Stromal cell of bone marrow (primary cell): ENCODE results near the gene NCBP2L.

ENCODE experiments used
- DNase-seq: peaks from one replicate; pipeline ENCODE4 v3.0.0-alpha.2; 2012; ENCODE audit warnings: low read depth

NCBP2L gene

DNA sequence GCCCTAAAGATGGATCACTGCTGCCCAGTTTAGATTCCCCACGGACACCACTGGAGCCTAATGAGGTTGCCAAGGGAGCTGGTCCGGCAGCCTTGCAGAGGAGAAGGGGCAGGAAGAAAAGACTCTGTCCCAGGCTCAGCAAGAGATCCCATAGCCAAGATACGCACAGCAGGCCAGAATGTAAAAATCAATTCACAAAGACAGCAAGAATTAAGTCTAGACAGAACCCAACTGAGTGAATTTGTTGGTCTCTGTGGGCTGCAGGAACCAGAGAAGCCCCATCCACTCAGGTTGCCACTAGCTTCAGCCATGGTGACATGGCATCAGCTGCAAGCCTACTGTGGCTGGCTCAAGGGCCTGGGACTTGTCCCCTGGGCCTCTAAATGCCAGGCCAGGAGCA is 24.8 kb upstream of the NCBP2L start:
- no peak for DNase-seq

DNA sequence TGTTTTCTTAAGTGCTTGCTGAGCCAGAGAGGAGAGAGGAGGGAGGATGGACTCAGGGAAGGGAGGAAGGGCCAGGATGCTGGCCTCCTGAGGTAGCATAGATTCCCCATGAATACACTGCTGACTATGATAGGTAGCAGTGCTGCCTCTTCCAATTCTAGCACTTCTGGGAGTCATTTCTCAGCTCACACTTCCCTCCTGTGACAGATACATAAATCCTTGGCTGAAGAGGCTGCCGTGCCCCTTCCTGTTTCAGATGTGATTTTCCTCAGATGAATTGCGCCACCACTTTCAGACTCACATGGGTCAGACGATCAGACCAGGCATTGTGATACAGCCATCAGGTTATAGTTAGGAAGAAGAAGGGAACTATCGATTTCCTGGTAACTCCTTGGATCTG is 24.3 kb upstream of the NCBP2L start:
- DNase-seq: no peak

DNA sequence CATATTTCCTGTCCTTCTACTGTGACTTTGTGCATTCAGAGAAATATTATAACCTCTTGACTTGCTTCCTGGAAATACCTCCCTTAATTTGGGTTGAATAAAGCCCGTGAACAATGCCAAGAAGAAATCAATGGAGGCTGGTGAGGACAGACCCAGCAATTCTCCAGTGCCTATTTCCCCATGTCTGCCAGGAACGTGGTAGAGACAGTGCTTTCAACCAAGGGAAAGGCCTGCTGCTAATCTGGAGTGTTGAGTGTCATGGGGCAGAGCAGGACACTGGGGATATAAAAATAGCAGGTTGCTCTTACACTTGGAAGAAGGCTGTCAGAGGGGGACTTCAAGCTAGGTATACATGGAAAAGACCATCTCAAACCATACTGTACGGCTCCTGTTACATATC is 21.8 kb upstream of the NCBP2L start:
- DNase-seq: no peak

DNA sequence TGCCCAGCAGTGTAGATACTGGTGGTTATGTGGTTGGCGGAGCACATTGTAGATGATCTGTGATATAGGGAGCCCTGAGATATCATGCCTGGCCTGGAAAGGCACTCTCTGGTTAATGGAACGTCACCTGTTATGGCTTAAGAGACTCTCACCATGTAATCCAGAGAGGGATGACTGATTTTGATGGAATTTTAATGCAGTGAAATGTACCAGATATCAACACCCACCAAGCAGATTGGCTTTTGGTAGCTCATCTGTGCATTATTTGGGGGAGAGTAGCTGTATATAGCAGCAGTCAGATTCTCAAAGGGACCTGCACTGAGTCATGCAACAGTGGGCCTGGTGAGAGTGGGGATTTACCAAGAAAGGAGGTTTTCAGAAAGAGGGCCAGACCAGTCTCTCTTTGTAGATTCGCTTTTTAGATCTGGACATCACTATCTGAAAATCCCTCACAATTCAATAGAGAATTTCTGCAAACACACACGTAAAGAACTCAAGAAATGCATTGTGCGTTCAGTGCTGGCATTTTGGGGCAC is 19.2 kb upstream of the NCBP2L start:
- no peak for DNase-seq

DNA sequence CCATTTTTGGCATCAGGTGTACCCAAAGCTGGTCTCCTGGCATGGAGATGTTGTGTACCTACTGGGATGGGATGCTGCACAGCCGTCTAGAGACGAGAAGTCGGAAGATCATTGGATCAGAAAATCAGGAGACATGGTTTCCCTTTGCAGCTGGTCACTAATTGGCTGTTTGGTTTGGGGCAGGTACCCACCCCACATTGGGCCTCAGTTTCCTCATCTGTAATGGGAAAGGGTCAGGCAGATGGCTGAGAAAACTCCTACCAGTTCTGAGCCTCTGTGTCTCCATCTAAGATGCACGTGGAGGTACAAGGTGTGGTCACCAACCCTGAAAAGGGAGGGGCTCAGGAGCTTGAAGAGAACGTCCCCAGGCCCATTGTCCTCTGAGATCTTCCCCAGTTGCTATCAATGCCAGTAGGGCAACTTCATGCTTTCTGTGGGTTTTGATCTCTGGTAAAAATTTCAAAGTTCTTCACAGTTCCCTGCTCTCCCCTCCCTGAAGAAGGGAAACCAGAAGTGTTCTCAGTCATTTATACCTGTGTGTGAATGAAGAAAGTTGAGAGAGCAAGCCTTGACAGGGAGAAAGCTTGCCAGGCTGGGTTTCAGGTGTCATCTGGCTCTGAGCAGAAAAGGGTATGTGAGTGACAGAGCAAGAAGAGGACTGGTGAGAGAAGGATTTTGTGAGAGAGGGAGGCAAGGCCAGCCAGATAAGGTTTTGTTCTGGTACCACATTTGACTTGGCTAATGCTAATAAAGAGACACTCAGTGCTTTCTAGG is 17.0 kb upstream of the NCBP2L start:
- DNase-seq: no peak

DNA sequence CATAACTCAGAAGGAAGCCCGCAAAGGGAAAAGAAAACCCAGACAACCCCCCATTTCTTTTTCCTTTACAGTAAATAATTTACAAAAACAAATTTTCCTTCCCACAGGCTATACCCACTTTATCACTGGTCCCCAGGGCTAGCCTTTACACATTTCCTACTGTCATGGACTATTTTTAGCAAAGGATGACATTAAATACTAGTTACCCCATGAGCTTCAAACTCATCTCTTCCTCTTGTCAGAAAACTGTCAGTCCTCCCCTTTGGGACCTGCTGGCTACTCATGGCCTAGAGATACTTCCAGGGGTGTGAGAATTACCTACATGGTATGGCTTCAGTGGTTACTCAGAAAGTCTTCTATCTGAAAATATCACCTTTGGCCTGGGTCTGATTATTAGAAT is 13.9 kb upstream of the NCBP2L start:
- no peak for DNase-seq

DNA sequence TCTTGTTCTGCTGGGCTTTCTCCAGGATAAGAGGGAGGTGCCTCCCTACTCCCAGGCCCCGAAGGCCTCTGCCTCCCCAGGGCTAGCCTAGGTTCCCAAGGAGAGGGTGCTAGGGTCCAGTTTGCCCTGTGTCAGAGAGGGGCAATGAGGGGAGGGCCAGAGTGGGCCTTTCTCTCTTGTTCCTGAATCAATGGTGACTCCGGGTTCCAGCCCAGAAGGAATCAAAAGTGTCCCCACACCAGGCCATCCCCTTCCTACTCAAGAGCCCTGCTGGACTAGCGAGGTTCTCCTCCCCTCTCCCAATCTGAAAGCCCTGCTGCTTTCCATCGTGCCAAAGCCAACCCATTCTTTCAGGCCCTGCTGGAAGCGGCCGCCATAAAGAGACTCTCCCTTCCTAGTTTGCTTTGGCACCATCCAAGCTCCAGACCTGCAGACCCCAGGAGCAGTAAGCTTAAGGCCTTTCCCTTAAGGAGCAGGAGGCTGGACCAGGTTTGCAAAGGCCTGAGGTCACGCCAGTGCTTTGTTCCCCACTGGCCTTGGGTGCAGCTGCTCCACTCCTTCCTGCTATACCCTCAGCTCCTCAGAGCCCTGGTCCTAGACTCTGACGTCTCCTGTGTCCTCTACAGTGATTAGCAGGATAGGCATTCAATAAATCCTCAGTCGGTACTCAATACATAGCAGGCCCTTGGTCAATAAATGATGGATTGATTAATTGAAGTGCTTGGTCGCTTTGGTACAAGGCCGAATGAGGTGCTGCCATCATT is 12.5 kb upstream of the NCBP2L start:
- DNase-seq: no peak

DNA sequence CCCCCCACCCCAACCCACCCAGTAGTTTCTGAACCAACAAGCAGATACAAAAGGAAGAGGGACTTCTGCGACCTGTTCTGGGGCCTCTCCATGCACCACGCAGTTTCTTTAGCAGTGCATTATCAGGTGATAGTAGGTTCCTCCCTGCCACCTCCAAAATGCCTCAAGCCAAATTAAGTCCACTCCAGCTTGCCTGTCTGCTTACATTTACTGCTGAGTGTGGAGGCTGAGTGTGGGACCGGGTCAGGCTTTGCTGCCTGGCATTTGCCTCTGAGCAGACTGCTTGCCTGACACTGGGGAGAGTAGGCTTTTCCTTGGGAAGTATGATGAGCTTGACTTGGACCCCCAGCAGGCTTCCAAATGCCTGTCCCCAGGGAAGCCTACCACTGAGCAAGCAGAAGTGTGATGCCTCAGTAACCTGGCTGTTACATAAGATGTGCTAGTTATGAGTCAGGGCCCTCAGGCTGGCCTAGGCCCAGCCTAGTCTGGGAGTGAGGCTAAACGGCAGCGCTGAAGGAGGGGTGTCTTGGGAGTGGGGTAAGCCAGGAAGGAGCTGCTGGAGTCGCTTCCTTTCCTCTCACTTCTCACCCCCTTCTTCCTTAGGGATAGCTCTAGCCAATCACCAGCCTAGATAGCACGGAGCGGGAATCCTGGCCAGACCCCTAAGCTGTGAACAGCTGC is 10.9 kb upstream of the NCBP2L start:
- peak; percentile 37 for DNase-seq

DNA sequence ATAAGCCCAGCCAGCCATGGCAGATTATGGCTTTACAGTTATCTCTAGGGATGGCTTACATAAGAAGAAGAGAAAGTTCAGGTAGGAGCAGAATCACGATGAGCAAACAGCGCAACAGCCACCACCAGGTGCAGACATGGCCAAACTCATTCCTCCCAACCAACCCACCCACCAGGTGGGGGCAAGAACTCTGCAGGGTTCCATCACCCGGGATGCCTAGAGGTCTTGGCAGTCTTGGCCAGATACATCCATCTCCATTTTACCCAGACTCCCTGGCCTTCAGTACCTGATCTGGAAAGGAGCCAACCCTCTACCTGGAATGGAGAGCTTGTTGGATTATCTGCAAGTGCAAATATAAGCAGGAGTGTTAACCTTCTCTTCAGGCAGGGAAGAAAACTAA is 9.5 kb upstream of the NCBP2L start:
- no peak for DNase-seq

DNA sequence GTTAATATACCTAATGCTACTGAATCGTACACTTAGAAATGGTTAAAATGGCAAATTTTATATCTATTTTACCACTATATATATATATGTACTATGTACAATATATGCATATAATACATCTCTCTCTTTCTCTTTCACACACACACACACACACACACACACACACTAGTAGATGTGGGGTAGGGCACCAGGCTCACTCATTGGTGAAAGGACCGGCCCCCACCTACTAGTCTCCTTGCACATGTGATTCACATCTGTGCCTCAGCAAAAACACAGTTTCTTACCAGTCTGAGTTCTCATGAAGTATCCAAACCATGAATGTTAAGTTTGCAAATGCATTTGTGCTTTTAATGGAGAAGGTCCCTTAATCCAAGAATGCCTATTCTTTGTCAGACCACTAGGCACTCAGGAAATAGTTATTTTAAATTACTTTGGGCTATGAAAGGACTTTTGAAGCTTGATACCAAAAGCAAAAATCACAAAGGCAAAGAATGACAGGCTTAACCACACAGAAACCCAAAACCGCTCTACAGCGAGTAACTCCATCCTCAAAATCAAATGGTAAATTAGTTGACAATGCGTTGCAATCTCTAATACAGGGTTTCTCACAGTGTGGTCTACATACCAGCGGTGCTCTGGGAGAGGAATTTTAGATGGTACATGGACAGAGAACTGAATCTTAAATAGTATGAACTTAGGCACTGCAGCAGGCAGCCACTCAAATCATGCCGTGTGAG is 7.8 kb upstream of the NCBP2L start:
- DNase-seq: no peak

DNA sequence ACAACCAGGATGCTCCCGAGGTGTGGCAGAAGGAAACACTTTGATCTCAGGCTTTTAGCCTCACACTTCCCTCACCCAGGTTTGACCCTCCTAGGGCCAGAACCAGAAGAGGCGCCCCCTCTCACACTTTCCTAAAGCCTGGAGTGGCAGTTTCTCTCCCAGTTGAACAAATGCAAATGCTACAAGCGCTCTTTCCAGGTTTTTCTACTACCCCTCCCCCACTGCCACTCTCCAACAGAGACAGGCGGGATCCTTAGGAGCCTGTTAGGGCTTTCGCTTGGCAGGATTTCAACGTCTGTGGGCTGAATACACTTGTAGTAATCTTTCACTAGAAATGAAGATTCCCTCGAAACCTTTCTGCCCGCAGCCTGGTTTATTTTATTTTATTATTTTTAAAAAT is 4.3 kb upstream of the NCBP2L start:
- no peak for DNase-seq

DNA sequence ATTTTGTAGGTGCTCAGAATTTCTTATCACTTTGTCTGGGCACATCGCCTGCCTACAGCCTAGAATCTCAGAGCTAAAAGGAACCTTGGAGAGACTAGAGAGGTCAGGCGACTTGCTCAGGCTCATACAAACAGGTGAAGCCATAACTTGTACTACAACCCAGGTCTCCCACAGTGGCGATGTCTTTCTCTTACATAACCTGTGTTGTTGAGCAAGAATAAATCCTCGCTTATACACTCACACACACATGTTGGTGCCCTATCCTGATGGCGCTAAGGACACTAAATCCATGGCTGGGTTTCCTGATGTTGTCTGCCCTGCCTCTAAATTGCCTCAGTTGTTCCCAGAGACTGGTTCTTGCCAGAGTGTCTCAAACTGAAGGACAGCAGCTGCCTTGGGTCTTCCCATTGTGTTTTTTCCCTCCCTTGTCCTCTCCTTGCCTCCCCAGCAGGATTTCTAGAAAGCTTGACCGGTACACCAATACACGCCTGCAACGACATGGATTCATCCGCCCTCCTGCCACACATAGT is 3.6 kb upstream of the NCBP2L start:
- no peak for DNase-seq

DNA sequence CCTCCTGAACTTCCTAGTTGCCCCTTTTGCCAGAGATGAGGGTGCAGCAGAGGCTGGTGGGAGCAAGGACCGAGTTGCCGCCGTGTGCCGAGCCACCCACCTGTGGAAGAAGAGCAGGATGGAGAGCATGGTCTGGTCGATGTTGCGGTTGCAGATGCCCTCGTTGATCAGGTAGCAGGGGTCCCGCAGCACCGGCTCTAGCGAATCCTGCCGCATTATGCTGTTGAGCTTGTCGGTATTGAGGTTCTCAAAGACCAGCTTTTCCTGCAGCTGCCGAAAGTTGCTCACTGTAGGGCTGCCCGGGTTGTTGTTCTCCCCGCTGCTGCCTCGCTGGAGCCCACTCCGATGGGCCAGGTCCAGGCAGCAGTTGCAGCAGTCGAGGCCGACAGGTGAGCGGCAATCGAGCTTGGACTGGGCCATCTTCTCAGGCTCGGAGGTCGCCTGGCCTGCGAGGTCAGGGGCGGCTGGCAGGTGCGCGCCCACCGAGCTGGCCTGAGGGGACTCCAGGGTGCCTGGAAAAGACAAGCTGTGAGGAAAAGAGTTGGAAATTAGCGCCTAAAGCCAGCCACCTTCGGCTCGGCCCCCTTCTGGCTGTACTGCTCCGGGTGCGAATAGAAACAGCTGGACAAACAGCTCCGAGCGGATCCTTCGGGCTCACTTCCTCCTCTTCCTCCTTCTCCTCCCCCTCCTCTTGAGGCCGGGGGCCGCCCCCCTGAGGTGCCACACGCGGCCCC is 2.4 kb upstream of the NCBP2L start:
- DNase-seq: no peak

DNA sequence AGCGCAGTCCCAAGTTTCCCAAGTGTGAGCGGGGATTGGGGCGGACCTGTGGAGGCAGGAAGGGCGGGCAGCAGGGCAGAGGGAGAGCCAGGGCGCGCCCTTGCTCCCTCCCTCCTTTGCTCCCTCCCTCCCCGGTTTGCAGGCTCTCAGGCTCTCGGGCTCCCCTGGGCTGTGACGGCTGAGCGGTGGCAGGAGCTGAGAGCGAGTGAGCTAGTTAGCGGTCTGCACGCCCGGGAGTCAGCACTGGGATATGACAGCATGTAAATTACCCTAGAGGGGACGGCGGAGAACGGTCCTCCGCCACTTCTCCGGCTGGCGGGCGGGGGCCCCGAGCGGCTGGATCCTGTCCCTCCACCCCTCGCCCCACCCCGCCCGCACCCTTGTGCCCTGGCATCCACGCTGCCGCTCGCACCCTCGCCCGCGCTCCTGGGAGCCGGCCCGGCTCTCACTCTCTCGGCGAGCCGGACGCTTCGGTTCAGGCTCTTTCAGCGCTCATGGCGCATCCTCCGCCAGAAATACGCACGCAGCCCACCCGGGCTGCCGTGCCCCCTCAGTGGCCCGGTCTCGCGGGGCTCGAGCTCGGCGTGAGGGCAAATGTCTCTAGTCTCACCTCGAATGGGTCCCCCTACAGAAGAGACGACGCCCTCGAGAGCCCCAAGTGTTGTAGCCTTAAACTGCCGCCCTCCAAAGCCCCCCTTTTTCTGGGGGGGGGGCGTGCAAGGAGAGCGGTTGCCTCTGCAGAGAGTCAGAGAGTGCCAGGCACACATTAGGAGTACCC is 1.6 kb upstream of the NCBP2L start, which contains the start of gene TSC22D3:
TSC22D3 (minus strand) TSS at position 54 of the 778 bp plus-strand sequence. CDS start 368 bp downstream, outside the sequence.
- no peak for DNase-seq

DNA sequence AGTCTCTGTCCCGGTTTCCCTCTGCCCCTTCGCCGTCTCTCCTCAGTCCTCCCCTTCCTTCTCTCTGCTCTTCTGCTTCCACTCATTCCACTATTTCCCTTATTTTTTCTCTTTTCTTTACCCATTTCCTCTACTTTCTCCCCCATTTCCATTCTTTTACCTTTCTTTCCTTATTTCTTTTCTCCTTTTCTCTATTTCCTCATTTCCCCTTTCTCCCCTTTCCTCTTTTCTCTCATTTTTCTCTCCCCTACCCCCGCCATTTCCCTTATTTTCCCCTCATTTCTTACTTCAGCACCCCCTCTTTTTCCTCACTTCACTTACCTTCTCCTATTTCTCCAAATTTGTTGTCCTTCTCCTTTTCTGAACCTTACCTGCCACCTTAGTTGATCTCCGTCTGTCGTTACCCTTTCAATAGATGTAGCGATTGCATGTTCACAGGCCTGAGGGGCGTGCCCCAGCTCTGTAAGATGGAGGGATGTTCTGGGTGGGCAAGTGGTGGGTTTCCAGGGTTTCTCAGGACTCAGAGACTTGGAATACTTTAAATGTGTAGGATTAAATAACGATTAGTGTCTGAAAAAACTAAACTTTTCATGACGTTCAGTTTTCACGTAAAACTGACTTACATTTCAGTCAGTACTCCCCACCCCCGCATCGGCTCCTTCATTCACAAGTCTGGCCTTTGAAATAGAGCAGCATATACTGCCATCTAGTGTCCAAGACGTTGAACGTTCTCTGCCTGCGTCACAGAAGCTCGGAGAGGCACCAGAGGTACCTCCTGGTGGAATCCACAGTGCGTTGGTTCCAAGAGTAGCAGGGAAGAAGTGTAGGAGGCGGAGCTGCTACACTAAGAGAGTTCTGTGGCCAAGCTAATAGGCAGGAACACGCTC is 641 bp upstream of the NCBP2L start:
- peak; percentile 76 for DNase-seq

DNA sequence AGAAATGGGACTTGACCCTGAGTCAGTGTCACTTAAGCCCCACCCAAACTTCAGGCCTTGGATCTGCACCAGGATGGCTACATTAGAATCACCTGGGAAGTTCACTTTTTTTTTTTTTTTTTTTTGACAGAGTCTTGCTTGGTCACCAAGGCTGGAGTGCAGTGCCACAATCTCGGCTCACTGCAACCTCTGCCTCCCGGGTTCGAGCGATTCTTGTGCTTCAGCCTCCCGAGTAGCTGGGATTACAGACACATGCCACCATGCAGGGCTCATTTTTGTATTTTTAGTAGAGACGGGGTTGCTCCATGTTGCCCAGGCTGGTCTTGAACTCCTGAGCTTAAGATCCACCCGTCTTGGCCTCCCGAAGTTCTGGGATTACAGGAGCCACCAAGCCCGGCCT is 3.0 kb downstream of the NCBP2L start:
- DNase-seq: no peak

DNA sequence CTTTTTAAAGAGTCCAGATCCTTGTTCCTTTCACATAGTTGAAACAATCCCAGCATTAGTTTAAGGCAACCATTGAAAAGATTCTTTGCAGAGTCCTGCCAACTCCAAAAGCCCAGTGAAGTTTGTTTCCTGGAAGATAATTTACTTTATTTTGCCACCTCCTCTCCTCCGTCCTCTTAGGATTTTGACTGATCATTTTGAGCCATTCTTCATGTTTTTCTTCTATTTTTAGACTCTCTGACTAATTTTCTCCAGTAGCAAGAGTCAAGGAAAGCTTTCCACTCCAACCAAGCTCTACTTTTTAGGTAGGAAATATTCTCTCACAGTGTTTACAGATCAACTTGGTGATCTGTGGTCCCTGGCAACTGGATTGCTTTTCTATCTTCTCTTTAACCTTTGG is 10.3 kb downstream of the NCBP2L start:
- no peak for DNase-seq

DNA sequence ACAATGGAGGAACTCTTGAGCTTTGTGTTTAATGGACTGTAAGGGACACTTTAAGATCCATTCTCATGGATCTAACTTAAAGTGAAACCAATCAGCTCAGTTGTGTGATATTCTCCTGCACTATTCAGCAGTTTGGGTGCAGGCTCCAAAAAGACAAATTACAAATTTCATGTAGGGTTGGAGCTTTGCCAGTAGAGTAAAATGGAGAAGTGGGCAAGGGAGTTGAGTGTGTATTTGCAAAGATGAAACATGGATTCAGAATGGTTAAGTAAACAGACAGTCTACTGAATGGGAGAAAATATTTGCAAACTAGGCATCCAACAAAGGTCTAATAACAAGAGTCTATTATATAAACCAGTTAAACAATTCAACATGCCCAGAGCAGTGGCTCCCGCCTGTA is 26.9 kb downstream of the NCBP2L start:
- no peak for DNase-seq

DNA sequence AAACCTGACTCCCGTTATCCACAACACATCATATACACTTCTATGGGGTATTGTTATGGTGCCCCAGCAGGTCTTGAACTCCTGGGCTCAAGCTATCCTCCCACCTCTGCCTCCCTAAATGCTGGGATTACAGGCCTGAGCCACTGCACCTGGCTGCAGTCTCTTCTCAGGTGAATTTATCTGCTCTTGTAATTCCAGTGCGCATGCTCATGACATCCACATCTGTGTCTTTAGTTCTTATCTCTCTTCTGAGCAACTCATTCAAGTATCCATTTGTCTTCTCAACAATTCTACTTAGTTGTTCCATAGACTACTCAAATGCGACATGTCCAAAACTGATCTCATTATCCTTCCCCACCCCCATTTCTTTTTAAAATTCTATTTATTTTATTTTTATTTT is 27.6 kb downstream of the NCBP2L start:
- DNase-seq: no peak
